GM23338 (cell line): ENCODE results near the gene SF3B1.

Experiments
- CREB1 ChIP-seq: fragments of 250-450 bp; sonication (Bioruptor Pico); IDR thresholded peaks from 2 replicates; pipeline ENCODE4 v1.5.0; 2020; ENCODE audit warnings: low read depth, mild to moderate bottlenecking, moderate library complexity
- CTCF ChIP-seq, 2 experiments: fragments of 200-600 bp in 1 of 2; sonication (generic) in 1 of 2; conservative IDR thresholded peaks; 2 replicates each; pipeline versions ENCODE4 v1.5.1 to v1.6.1; 2016 to 2017; ENCODE audit warnings: antibody characterized with exemption in 2 of 2, low read depth in 2 of 2, mild to moderate bottlenecking in 2 of 2, moderate library complexity in 1 of 2
- ETS1 ChIP-seq: IDR thresholded peaks from 2 replicates; pipeline ENCODE4 v1.6.1; 2016; ENCODE audit warnings: antibody characterized with exemption
- EZH2 ChIP-seq: fragments of 200-600 bp; sonication (generic); IDR thresholded peaks from one replicate; pipeline ENCODE4 v1.8.0; 2017; ENCODE audit warnings: antibody characterized with exemption, mild to moderate bottlenecking, low read depth; ENCODE audit not compliant: unreplicated experiment
- EZH2phosphoT487 ChIP-seq: fragments of 200-600 bp; sonication (generic); IDR thresholded peaks from one replicate; pipeline ENCODE4 v1.8.1; 2018; ENCODE audit warnings: antibody characterized with exemption; ENCODE audit not compliant: unreplicated experiment
- JUNB ChIP-seq: IDR thresholded peaks from one replicate; pipeline ENCODE4 v1.6.1; 2016; ENCODE audit warnings: antibody characterized with exemption; ENCODE audit not compliant: unreplicated experiment
- NANOG ChIP-seq: IDR thresholded peaks from 2 replicates; pipeline ENCODE4 v1.6.1; 2016; ENCODE audit warnings: antibody characterized with exemption, borderline replicate concordance
- POLR2AphosphoS5 ChIP-seq: IDR thresholded peaks from 2 replicates; pipeline ENCODE4 v1.6.1; 2016; ENCODE audit warnings: antibody characterized with exemption, low read depth
- STAT1 ChIP-seq: IDR thresholded peaks from one replicate; pipeline ENCODE4 v1.6.1; 2016; ENCODE audit warnings: antibody characterized with exemption; ENCODE audit not compliant: unreplicated experiment
- ZNF114 ChIP-seq: fragments of 250-450 bp; sonication (Bioruptor Pico); IDR thresholded peaks from 2 replicates; pipeline ENCODE4 v1.5.0; 2020; ENCODE audit warnings: mild to moderate bottlenecking, moderate library complexity
- ZNF331 ChIP-seq: fragments of 250-450 bp; sonication (Bioruptor Pico); IDR thresholded peaks from 2 replicates; pipeline ENCODE4 v1.5.0; 2020; ENCODE audit warnings: low read depth, mild to moderate bottlenecking, moderate library complexity
- TF ChIP-seq, protein P1 (sequence below): IDR thresholded peaks from one replicate; pipeline ENCODE4 v1.6.1; 2018; ENCODE audit warnings: antibody characterized with exemption; ENCODE audit not compliant: unreplicated experiment
- TF ChIP-seq, protein P2 (sequence below): fragments of 250-450 bp; sonication (Bioruptor Pico); IDR thresholded peaks from 2 replicates; pipeline ENCODE4 v1.5.0; 2020; ENCODE audit warnings: mild to moderate bottlenecking, moderate library complexity

GRCh38 chr2:197388866-197389587 lies 45.8 kb downstream of the SF3B1 start:
- TF ChIP-seq POLR2AphosphoS5 (peak; percentile 41; the same call in 1 of the 2 replicates), CTCF (conservative IDR thresholded peaks at IDR 0.05; ENCODE audit: low read depth in 2 of 2) (no peak), EZH2phosphoT487 (no peak), EZH2 (no peak), ZNF331 (no peak), ZNF114 (CRISPR knock-in tag) (no peak), ETS1 (no peak), JUNB (no peak), CREB1 (no peak), NANOG (no peak), STAT1 (no peak)
- TF ChIP-seq, protein P1, sequence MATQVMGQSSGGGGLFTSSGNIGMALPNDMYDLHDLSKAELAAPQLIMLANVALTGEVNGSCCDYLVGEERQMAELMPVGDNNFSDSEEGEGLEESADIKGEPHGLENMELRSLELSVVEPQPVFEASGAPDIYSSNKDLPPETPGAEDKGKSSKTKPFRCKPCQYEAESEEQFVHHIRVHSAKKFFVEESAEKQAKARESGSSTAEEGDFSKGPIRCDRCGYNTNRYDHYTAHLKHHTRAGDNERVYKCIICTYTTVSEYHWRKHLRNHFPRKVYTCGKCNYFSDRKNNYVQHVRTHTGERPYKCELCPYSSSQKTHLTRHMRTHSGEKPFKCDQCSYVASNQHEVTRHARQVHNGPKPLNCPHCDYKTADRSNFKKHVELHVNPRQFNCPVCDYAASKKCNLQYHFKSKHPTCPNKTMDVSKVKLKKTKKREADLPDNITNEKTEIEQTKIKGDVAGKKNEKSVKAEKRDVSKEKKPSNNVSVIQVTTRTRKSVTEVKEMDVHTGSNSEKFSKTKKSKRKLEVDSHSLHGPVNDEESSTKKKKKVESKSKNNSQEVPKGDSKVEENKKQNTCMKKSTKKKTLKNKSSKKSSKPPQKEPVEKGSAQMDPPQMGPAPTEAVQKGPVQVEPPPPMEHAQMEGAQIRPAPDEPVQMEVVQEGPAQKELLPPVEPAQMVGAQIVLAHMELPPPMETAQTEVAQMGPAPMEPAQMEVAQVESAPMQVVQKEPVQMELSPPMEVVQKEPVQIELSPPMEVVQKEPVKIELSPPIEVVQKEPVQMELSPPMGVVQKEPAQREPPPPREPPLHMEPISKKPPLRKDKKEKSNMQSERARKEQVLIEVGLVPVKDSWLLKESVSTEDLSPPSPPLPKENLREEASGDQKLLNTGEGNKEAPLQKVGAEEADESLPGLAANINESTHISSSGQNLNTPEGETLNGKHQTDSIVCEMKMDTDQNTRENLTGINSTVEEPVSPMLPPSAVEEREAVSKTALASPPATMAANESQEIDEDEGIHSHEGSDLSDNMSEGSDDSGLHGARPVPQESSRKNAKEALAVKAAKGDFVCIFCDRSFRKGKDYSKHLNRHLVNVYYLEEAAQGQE, result no peak
- TF ChIP-seq, protein P2, sequence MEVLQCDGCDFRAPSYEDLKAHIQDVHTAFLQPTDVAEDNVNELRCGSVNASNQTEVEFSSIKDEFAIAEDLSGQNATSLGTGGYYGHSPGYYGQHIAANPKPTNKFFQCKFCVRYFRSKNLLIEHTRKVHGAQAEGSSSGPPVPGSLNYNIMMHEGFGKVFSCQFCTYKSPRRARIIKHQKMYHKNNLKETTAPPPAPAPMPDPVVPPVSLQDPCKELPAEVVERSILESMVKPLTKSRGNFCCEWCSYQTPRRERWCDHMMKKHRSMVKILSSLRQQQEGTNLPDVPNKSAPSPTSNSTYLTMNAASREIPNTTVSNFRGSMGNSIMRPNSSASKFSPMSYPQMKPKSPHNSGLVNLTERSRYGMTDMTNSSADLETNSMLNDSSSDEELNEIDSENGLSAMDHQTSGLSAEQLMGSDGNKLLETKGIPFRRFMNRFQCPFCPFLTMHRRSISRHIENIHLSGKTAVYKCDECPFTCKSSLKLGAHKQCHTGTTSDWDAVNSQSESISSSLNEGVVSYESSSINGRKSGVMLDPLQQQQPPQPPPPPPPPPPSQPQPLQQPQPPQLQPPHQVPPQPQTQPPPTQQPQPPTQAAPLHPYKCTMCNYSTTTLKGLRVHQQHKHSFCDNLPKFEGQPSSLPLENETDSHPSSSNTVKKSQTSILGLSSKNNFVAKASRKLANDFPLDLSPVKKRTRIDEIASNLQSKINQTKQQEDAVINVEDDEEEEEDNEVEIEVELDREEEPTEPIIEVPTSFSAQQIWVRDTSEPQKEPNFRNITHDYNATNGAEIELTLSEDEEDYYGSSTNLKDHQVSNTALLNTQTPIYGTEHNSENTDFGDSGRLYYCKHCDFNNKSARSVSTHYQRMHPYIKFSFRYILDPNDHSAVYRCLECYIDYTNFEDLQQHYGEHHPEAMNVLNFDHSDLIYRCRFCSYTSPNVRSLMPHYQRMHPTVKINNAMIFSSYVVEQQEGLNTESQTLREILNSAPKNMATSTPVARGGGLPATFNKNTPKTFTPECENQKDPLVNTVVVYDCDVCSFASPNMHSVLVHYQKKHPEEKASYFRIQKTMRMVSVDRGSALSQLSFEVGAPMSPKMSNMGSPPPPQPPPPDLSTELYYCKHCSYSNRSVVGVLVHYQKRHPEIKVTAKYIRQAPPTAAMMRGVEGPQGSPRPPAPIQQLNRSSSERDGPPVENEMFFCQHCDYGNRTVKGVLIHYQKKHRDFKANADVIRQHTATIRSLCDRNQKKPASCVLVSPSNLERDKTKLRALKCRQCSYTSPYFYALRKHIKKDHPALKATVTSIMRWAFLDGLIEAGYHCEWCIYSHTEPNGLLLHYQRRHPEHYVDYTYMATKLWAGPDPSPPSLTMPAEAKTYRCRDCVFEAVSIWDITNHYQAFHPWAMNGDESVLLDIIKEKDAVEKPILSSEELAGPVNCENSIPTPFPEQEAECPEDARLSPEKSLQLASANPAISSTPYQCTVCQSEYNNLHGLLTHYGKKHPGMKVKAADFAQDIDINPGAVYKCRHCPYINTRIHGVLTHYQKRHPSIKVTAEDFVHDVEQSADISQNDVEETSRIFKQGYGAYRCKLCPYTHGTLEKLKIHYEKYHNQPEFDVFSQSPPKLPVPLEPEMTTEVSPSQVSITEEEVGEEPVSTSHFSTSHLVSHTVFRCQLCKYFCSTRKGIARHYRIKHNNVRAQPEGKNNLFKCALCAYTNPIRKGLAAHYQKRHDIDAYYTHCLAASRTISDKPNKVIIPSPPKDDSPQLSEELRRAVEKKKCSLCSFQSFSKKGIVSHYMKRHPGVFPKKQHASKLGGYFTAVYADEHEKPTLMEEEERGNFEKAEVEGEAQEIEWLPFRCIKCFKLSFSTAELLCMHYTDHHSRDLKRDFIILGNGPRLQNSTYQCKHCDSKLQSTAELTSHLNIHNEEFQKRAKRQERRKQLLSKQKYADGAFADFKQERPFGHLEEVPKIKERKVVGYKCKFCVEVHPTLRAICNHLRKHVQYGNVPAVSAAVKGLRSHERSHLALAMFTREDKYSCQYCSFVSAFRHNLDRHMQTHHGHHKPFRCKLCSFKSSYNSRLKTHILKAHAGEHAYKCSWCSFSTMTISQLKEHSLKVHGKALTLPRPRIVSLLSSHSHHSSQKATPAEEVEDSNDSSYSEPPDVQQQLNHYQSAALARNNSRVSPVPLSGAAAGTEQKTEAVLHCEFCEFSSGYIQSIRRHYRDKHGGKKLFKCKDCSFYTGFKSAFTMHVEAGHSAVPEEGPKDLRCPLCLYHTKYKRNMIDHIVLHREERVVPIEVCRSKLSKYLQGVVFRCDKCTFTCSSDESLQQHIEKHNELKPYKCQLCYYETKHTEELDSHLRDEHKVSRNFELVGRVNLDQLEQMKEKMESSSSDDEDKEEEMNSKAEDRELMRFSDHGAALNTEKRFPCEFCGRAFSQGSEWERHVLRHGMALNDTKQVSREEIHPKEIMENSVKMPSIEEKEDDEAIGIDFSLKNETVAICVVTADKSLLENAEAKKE (CRISPR knock-in tag), result no peak
